Keratinocyte (primary cell): Measurements from ENCODE around the gene DNAI2. TPM values are rescaled to one million over a fixed set of nuclear protein-coding genes. Genes with fewer than 3 reads are reported as not detected.

Source experiments
- DNase-seq: peaks from one replicate; pipeline ENCODE4 v3.0.0-alpha.2; 2011; ENCODE audit warnings: low read depth, missing footprints, low spot score
- FAIRE-seq: peaks from 2 replicates; lab custom pipeline; 2011; peaks lifted over from hg19 to GRCh38; lab: Jason Lieb, UNC
- H2AFZ ChIP-seq: 2 replicates; pipeline ENCODE4 v1.6.0; 2012; ENCODE audit warnings: low read length, control low read depth, inconsistent platforms; ENCODE audit not compliant: control insufficient read depth
- H3K27ac ChIP-seq: 2 replicates; pipeline ENCODE4 v1.5.1; 2011; ENCODE audit warnings: low read length; ENCODE audit not compliant: control insufficient read depth, insufficient read depth
- H3K27me3 ChIP-seq: 3 replicates; pipeline ENCODE4 v1.6.0; 2011; ENCODE audit warnings: low read length; ENCODE audit not compliant: control insufficient read depth, insufficient read depth; ENCODE audit errors: extremely low read depth
- H3K36me3 ChIP-seq, 2 experiments: 2 replicates in 1 of 2; 3 replicates in 1 of 2; pipeline ENCODE4 v1.5.1; 2011; ENCODE audit warnings: low read length in 2 of 2, mild to moderate bottlenecking in 1 of 2; ENCODE audit not compliant: control insufficient read depth in 2 of 2, insufficient read depth in 2 of 2; ENCODE audit errors: extremely low read depth in 1 of 2
- H3K4me1 ChIP-seq: 3 replicates; pipeline ENCODE4 v1.5.1; 2011; ENCODE audit warnings: low read length; ENCODE audit not compliant: control insufficient read depth, insufficient read depth; ENCODE audit errors: extremely low read depth
- H3K4me2 ChIP-seq: 3 replicates; pipeline ENCODE4 v1.6.0; 2011; ENCODE audit warnings: low read depth, low read length; ENCODE audit not compliant: control insufficient read depth, insufficient read depth; ENCODE audit errors: extremely low read depth
- H3K4me3 ChIP-seq, 3 experiments: fragments of 200-600 bp in 1 of 3; sonication (generic) in 1 of 3; 2 replicates in 2 of 3; 3 replicates in 1 of 3; pipeline ENCODE4 v1.5.1; 2011 to 2016; ENCODE audit warnings: low read length in 3 of 3, mild to moderate bottlenecking in 3 of 3, control low read depth in 2 of 3, inconsistent platforms in 1 of 3, low read depth in 1 of 3, mixed read lengths in 1 of 3, mixed run types in 1 of 3, moderate library complexity in 1 of 3; ENCODE audit not compliant: control insufficient read depth in 2 of 3, insufficient read depth in 2 of 3; ENCODE audit errors: extremely low read depth in 1 of 3
- H3K79me2 ChIP-seq: 2 replicates; pipeline ENCODE4 v1.6.0; 2012; ENCODE audit warnings: low read length; ENCODE audit not compliant: control insufficient read depth, insufficient read depth
- H3K9ac ChIP-seq: 3 replicates; pipeline ENCODE4 v1.6.0; 2011; ENCODE audit warnings: low read length; ENCODE audit not compliant: control insufficient read depth, insufficient read depth; ENCODE audit errors: extremely low read depth
- H3K9me1 ChIP-seq: 3 replicates; pipeline ENCODE4 v1.6.0; 2011; ENCODE audit warnings: low read length; ENCODE audit not compliant: control insufficient read depth, insufficient read depth; ENCODE audit errors: extremely low read depth
- H3K9me3 ChIP-seq: 2 replicates; pipeline ENCODE4 v1.5.1; 2012; ENCODE audit warnings: low read depth, low read length; ENCODE audit not compliant: control insufficient read depth
- H4K20me1 ChIP-seq: 3 replicates; pipeline ENCODE4 v1.6.0; 2011; ENCODE audit warnings: low read length; ENCODE audit not compliant: control insufficient read depth, insufficient read depth; ENCODE audit errors: extremely low read depth
- CTCF ChIP-seq, 3 experiments: IDR thresholded peaks in 1 of 3; conservative IDR thresholded peaks in 1 of 3; optimal IDR thresholded peaks in 1 of 3; 2 replicates in 2 of 3; 3 replicates in 1 of 3; pipeline versions ENCODE3 to v1.5.1; 2011; ENCODE audit warnings: low read length in 3 of 3, mild to moderate bottlenecking in 3 of 3, moderate library complexity in 2 of 3, control low read depth in 1 of 3, inconsistent platforms in 1 of 3; ENCODE audit not compliant: insufficient read depth in 2 of 3; ENCODE audit errors: extremely low read depth in 1 of 3
- EZH2 ChIP-seq: IDR thresholded peaks from one replicate; pipeline ENCODE4 v1.6.1; 2012; ENCODE audit warnings: inconsistent platforms, mild to moderate bottlenecking, low read length, moderate library complexity
- dilution Hi-C: fragments of 300-500 bp; cut with MboI; formaldehyde crosslinking; loops from one replicate; pipeline ENCODE4 v1.7.0; 2020; ENCODE audit warnings: low sequenced_read_pairs; ENCODE audit not compliant: extremely low pct_ligation_motif_present
- polyA plus RNA-seq, 5 experiments: library from polyadenylated mRNA; depleted of rRNA in 3 of 5; stranded (reverse) in 3 of 5; stranded (forward) in 1 of 5; unstranded in 1 of 5; fragments of >200 nt; gene quantifications; 1 replicate in 1 of 5; 2 replicates in 3 of 5; 3 replicates in 1 of 5; pipeline versions ENCODE4 v1.2.1 to v1.2.3, GENCODE V29; 2011 to 2012; ENCODE audit warnings: missing spikeins in 2 of 5, low read depth in 1 of 5, low replicate concordance in 1 of 5

Gene DNAI2
- polyA plus RNA-seq, 1 donor (not counting 4 experiments of a cell fraction or from before 2014, with no cell fraction given), result not detected

- no peaks in the 10 kb centered on the region for H3K9me1 ChIP-seq
- FAIRE-seq, result no peak
- H3K4me1 ChIP-seq, result peaks cover 16% of the 10 kb centered on the region
- H3K9me3 ChIP-seq, result no peaks in the 10 kb centered on the region
- H3K27me3 ChIP-seq, result no peaks in the 10 kb centered on the region
- no peak for TF ChIP-seq CTCF (optimal IDR thresholded peaks at IDR 0.05 in 1 of 3, IDR thresholded peaks at IDR 0.05 in 1 of 3, conservative IDR thresholded peaks at IDR 0.05 in 1 of 3; ENCODE audit: extremely low read depth in 1 of 3, insufficient read depth in 2 of 3, low read length in 3 of 3)
- no peak for TF ChIP-seq EZH2
- dilution Hi-C loops, result no loop called here
- no peak overlapping the region for H2AFZ ChIP-seq
- no peaks in the 10 kb centered on the region for H4K20me1 ChIP-seq
- no peak overlapping the region for H3K9ac ChIP-seq
- no peak overlapping the region for H3K27ac ChIP-seq
- no peak overlapping the region for H3K4me2 ChIP-seq
- no peak overlapping the region for H3K4me3 ChIP-seq
- H3K79me2 ChIP-seq, result no peaks in the 10 kb centered on the region
- H3K36me3 ChIP-seq, result no peaks in the 10 kb centered on the region
- no peak for DNase-seq
These were observed 24.7 kb downstream of the DNAI2 start for GRCh38 chr17:74298778-74299177.

GRCh38 chr17:74299226-74300009, 25.4 kb downstream of the DNAI2 start:
- dilution Hi-C loops, result no loop called here

More at GRCh38 chr17:74299226-74300009, 25.4 kb downstream of the DNAI2 start:
- no peak overlapping the region for H3K4me2 ChIP-seq
- H4K20me1 ChIP-seq, result no peaks in the 10 kb centered on the region
- TF ChIP-seq CTCF (optimal IDR thresholded peaks at IDR 0.05 in 1 of 3, IDR thresholded peaks at IDR 0.05 in 1 of 3, conservative IDR thresholded peaks at IDR 0.05 in 1 of 3; ENCODE audit: extremely low read depth in 1 of 3, insufficient read depth in 2 of 3, low read length in 3 of 3), result no peak
- no peak for TF ChIP-seq EZH2
- H3K4me1 ChIP-seq, result peaks cover 16% of the 10 kb centered on the region
- no peaks in the 10 kb centered on the region for H3K9me1 ChIP-seq
- no peaks in the 10 kb centered on the region for H3K36me3 ChIP-seq
- H3K4me3 ChIP-seq, result no peak overlapping the region
- H3K9ac ChIP-seq, result no peak overlapping the region
- DNase-seq, result no peak
- no peak overlapping the region for H3K27ac ChIP-seq
- H2AFZ ChIP-seq, result no peak overlapping the region
- FAIRE-seq, result no peak
- no peaks in the 10 kb centered on the region for H3K9me3 ChIP-seq
- H3K27me3 ChIP-seq, result no peaks in the 10 kb centered on the region
- H3K79me2 ChIP-seq, result no peaks in the 10 kb centered on the region
